ENCODE results near the gene ATP6V1D. TPM values are rescaled to one million over a fixed set of nuclear protein-coding genes. Genes with fewer than 3 reads are reported as not detected.

Gene ATP6V1D
- total and polyA plus RNA-seq, 9 of the 15 experiments (the other 6 are each of a cell fraction or from before 2014, with no cell fraction given), result 35.5 to 91.0 (median 50.0) TPM

- H3K27ac ChIP-seq (ENCODE audit: extremely low read depth, low read depth, low read length), result peak overlapping the region; percentile 83
Measured at GRCh38 chr14:67357186-67357968, 2.2 kb downstream of the ATP6V1D start.

More at GRCh38 chr14:67357186-67357968, 2.2 kb downstream of the ATP6V1D start:
- peaks cover 14% of the 10 kb centered on the region; the same call in 2 of the 3 replicates for H3K36me3 ChIP-seq (ENCODE audit: control insufficient read depth, insufficient read depth, low read length)
- peak in 1 of 3 experiments; percentile 10 for TF ChIP-seq YY1 (IDR thresholded peaks at IDR 0.05; ENCODE audit: borderline replicate concordance in 1 of 3, control insufficient read depth in 1 of 3, extremely low read depth in 1 of 3, insufficient read depth in 3 of 3, insufficient read length in 1 of 3, insufficient replicate concordance in 2 of 3, low read depth in 1 of 3, low read length in 2 of 3)
- TF ChIP-seq MEIS2 (IDR thresholded peaks at IDR 0.05; ENCODE audit: partially characterized antibody), result no peak
- TF ChIP-seq GATAD2B (IDR thresholded peaks at IDR 0.05; ENCODE audit: borderline replicate concordance), result no peak
- TF ChIP-seq NFE2 (IDR thresholded peaks at IDR 0.05; ENCODE audit: low read depth), result 0 out of 2 replicates have a peak, but pooled peaks have one; percentile 5
- TF ChIP-seq AFF1 (IDR thresholded peaks at IDR 0.05; ENCODE audit: low read depth in 1 of 2, partially characterized antibody in 2 of 2), result peak in 1 of 2 experiments; percentile 23
- TF ChIP-seq SMARCA4 (IDR thresholded peaks at IDR 0.05), result 0 out of 2 replicates have a peak, but pooled peaks have one; percentile 22
- peak; percentile 57 for TF ChIP-seq NFIC (IDR thresholded peaks at IDR 0.05)
- 0 out of 2 replicates have a peak, but pooled peaks have one; percentile 17 for TF ChIP-seq TEAD4 (IDR thresholded peaks at IDR 0.05; ENCODE audit: low read length)
- TF ChIP-seq TEAD4 (CRISPR knock-in tag; IDR thresholded peaks at IDR 0.05; ENCODE audit: borderline replicate concordance), result no peak
- TF ChIP-seq, protein P1, sequence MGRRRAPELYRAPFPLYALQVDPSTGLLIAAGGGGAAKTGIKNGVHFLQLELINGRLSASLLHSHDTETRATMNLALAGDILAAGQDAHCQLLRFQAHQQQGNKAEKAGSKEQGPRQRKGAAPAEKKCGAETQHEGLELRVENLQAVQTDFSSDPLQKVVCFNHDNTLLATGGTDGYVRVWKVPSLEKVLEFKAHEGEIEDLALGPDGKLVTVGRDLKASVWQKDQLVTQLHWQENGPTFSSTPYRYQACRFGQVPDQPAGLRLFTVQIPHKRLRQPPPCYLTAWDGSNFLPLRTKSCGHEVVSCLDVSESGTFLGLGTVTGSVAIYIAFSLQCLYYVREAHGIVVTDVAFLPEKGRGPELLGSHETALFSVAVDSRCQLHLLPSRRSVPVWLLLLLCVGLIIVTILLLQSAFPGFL (CRISPR knock-in tag; IDR thresholded peaks at IDR 0.05), result 0 out of 2 replicates have a peak, but pooled peaks have one; percentile 37
- TF ChIP-seq FOXP4 (CRISPR knock-in tag; IDR thresholded peaks at IDR 0.05; ENCODE audit: borderline replicate concordance), result no peak
- TF ChIP-seq NR2C2 (CRISPR knock-in tag; IDR thresholded peaks at IDR 0.05), result no peak
- peak; percentile 38 for TF ChIP-seq NR2C2 (tag; IDR thresholded peaks at IDR 0.05)
- peak overlapping the region; percentile 87 for H3K4me2 ChIP-seq (ENCODE audit: insufficient read depth, low read length)
- H3K9me3 ChIP-seq (replicated peaks; ENCODE audit: control insufficient read depth, insufficient read depth, low read depth, low read length), result no peaks in the 10 kb centered on the region
- POLR2A ChIA-PET, result interaction anchor here (0.6 to 1.1 kb wide), 7 partner anchors 8 to 938 kb away, joined by 3 to 4 read pairs (median 3); no protein-coding TSS in a partner anchor
- peaks cover 77% of the 10 kb centered on the region for H3K79me2 ChIP-seq (ENCODE audit: control insufficient read depth, insufficient read depth, low read length)
- CTCF ChIA-PET (ENCODE audit: low intra/inter-chr PET ratio), result no interaction called here
- 0% methylated on average over 4 of the region's 4 CpGs for WGBS (ENCODE audit: insufficient coverage, low coverage, missing lambda C conversion rate)
- DNase-seq (ENCODE audit: extremely low read depth in 1 of 4, low spot score in 3 of 4) (peak; percentile 15 to 50 (median 17)), FAIRE-seq (peak; percentile 51), ATAC-seq (peak; percentile 31)
- peak overlapping the region; percentile 85 for H3K4me3 ChIP-seq
- H4K20me1 ChIP-seq (replicated peaks; ENCODE audit: control insufficient read depth, insufficient read depth, low read length), result no peaks in the 10 kb centered on the region
- no peaks in the 10 kb centered on the region for H3K9me1 ChIP-seq (ENCODE audit: control insufficient read depth, insufficient read depth, low read length)
- H3K9ac ChIP-seq (ENCODE audit: insufficient read depth in 1 of 2, low read depth in 2 of 2, low read length in 2 of 2), result peak overlapping the region; percentile 12 to 96; a peak in 3 of 4 replicates
- in situ Hi-C loops (cut with MboI), result no loop called here
- peak overlapping the region; percentile 78 for H2AFZ ChIP-seq (ENCODE audit: low read depth, low read length)
- peaks cover 2 to 10% of the 10 kb centered on the region in 2 experiments; a peak in 2 of 5 replicates for H3K4me1 ChIP-seq (replicated peaks in 1 of 2; ENCODE audit: control insufficient read depth in 2 of 2, insufficient read depth in 2 of 2, low read length in 2 of 2)
- H3K27me3 ChIP-seq (ENCODE audit: control insufficient read depth in 2 of 2, insufficient read depth in 2 of 2, low read length in 2 of 2), result no peaks in the 10 kb centered on the region
- intact Hi-C loops (cut with micrococcal nuclease), result loop anchor here (5.0 kb wide), 1 partner anchor 115 kb away; the partner anchor contains the start of gene PALS1
- BruUV-seq (replicated peaks), result no TSS peak

Measured in K562 (cell line).